Measurements from ENCODE around the gene OR6C65.
"Not testable (repeated sequence)": the region's sequence is repeated elsewhere in the genome, so short reads cannot be mapped to it uniquely, and the experiment has no call there.

Gene OR6C65

GRCh38 chr12:55400229-55400628 is at the start of gene OR6C65:
Gene OR6C65 (plus strand): TSS chr12:55400529. CDS start chr12:55400529, 0 bp downstream.
- no peak for TF ChIP-seq CTCF (IDR thresholded peaks at IDR 0.05; ENCODE audit: insufficient read depth, low read depth, low read length, missing control alignments)
- no peak within 1 kb of the TSS for H3K4me3 ChIP-seq (ENCODE audit: low read depth, low read length)
- no peak for DNase-seq (ENCODE audit: low read depth)

- H3K4me3 ChIP-seq (ENCODE audit: low read depth, low read length); DNase-seq (ENCODE audit: low read depth): not testable (repeated sequence)
Measured at GRCh38 chr12:55355338-55355737, 45.0 kb upstream of the OR6C65 start.

GRCh38 chr12:55362675-55363074 is 37.7 kb upstream of the OR6C65 start, which contains the start of gene OR6C75:
Gene OR6C75 (plus strand): TSS chr12:55362975. CDS start chr12:55365111, 2,136 bp downstream.
- no peak for TF ChIP-seq CTCF (IDR thresholded peaks at IDR 0.05; ENCODE audit: insufficient read depth, low read depth, low read length, missing control alignments)
- H3K4me3 ChIP-seq (ENCODE audit: low read depth, low read length): no peak within 1 kb of the TSS
- DNase-seq (ENCODE audit: low read depth): no peak

GRCh38 chr12:55365086-55365485 is 35.2 kb upstream of the OR6C65 start:
- DNase-seq (ENCODE audit: low read depth): no peak
- no peak overlapping the region for H3K4me3 ChIP-seq (ENCODE audit: low read depth, low read length)
- no peak for TF ChIP-seq CTCF (IDR thresholded peaks at IDR 0.05; ENCODE audit: insufficient read depth, low read depth, low read length, missing control alignments)

GRCh38 chr12:55372521-55372920 is 27.8 kb upstream of the OR6C65 start:
- H3K4me3 ChIP-seq (ENCODE audit: low read depth, low read length): no peak overlapping the region
- no peak for TF ChIP-seq CTCF (IDR thresholded peaks at IDR 0.05; ENCODE audit: insufficient read depth, low read depth, low read length, missing control alignments)
- no peak for DNase-seq (ENCODE audit: low read depth)

- TF ChIP-seq CTCF (IDR thresholded peaks at IDR 0.05; ENCODE audit: insufficient read depth, low read depth, low read length, missing control alignments): no peak
- H3K4me3 ChIP-seq (ENCODE audit: low read depth, low read length): no peak overlapping the region
- DNase-seq (ENCODE audit: low read depth): no peak
Measured at GRCh38 chr12:55385891-55386290, 14.4 kb upstream of the OR6C65 start.

- TF ChIP-seq CTCF (IDR thresholded peaks at IDR 0.05; ENCODE audit: insufficient read depth, low read depth, low read length, missing control alignments): no peak
Measured at GRCh38 chr12:55392032-55392795, 8.1 kb upstream of the OR6C65 start.

More at GRCh38 chr12:55392032-55392795, 8.1 kb upstream of the OR6C65 start:
- no peak for DNase-seq (ENCODE audit: low read depth)
- no peak overlapping the region for H3K4me3 ChIP-seq (ENCODE audit: low read depth, low read length)
